ENCODE data around the gene MLANA.

DNA sequence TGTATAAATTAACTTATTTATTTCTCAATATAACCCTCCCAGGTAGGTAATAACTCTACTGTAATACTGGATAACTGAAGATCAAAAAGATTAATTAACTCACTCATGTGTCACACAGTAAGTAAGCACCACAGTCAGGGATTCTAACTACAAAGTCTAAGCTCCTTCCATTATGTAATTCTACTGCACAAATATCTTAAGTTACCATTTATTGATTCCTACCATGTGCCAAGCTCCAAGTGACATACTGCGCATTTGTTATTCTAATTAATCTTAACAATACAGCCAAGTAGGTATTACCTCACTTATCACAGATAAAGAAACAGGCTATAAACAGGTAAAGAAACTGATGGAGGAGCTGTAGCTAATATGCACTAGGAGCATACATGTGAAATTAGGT lies 66.5 kb downstream of the MLANA start:
- no peak for TF ChIP-seq CTCF (IDR thresholded peaks at IDR 0.05)
- TF ChIP-seq POLR2A (IDR thresholded peaks at IDR 0.05): no peak

Measured in ovary (tissue), 3 donors.